HG02943 (cell line): Measurements from ENCODE around the gene AMMECR1L.
"Not testable (repeated sequence)": the region's sequence is repeated elsewhere in the genome, so short reads cannot be mapped to it uniquely, and the experiment has no call there.

Source experiments
- ATAC-seq: cut with Tn5 transposase; IDR thresholded peaks from one replicate; pipeline ENCODE4 v1.9.1; 2021; ENCODE audit warnings: mild to moderate bottlenecking, low read depth, moderate library complexity; ENCODE audit not compliant: unreplicated experiment

The AMMECR1L gene

GRCh38 chr2:127844973-127845372 lies 40.8 kb downstream of the AMMECR1L start:
- ATAC-seq = no peak

GRCh38 chr2:127843677-127844076 lies 42.1 kb downstream of the AMMECR1L start:
- ATAC-seq = no peak

GRCh38 chr2:127841466-127842178 lies 44.1 kb downstream of the AMMECR1L start:
- no peak for ATAC-seq

GRCh38 chr2:127840893-127841292 lies 44.9 kb downstream of the AMMECR1L start:
- ATAC-seq = no peak

GRCh38 chr2:127834951-127835350 lies 50.8 kb downstream of the AMMECR1L start:
- ATAC-seq = no peak

- peak; percentile 94 for ATAC-seq
These were observed 55.9 kb downstream of the AMMECR1L start for GRCh38 chr2:127829845-127830246.

- not testable (repeated sequence) for ATAC-seq
These were observed 59.0 kb downstream of the AMMECR1L start for GRCh38 chr2:127826708-127827107.

GRCh38 chr2:127826047-127826446 lies 59.7 kb downstream of the AMMECR1L start:
- no peak for ATAC-seq

GRCh38 chr2:127820080-127820668 lies 65.6 kb downstream of the AMMECR1L start:
- no peak for ATAC-seq

GRCh38 chr2:127818794-127819425 lies 66.8 kb downstream of the AMMECR1L start:
- ATAC-seq = no peak

GRCh38 chr2:127818241-127818640 lies 67.5 kb downstream of the AMMECR1L start:
- ATAC-seq = no peak

- ATAC-seq = no peak
These were observed 71.1 kb downstream of the AMMECR1L start for GRCh38 chr2:127814677-127815076.

GRCh38 chr2:127812441-127812840 lies 73.3 kb downstream of the AMMECR1L start:
- not testable (repeated sequence) for ATAC-seq
